Transverse colon (tissue), 4 donors: ENCODE results near the gene FAM163A. TPM values are rescaled to one million over a fixed set of nuclear protein-coding genes. Genes with fewer than 3 reads are reported as not detected.
"Not testable (repeated sequence)": the region's sequence is repeated elsewhere in the genome, so short reads cannot be mapped to it uniquely, and the experiment has no call there.

Experiments
- DNase-seq: peaks from one replicate; pipeline ENCODE4 v3.0.0-alpha.2; 2019
- H3K27ac ChIP-seq, 4 donors: fragments of 200-600 bp; sonication (generic); 2 replicates each; pipeline ENCODE4 v1.5.1; 2016 to 2018; ENCODE audit warnings: inconsistent platforms in 4 of 4
- H3K27me3 ChIP-seq: fragments of 200-600 bp; sonication (generic); 2 replicates; pipeline ENCODE4 v1.5.1; 2017; ENCODE audit warnings: inconsistent platforms
- H3K36me3 ChIP-seq, 4 donors: fragments of 200-600 bp; sonication (generic); 2 replicates each; pipeline ENCODE4 v1.5.1; 2017 to 2019; ENCODE audit warnings: inconsistent platforms in 4 of 4
- H3K4me1 ChIP-seq, 4 donors: fragments of 200-600 bp; sonication (generic); 2 replicates each; pipeline ENCODE4 v1.5.1; 2017 to 2020; ENCODE audit warnings: inconsistent platforms in 4 of 4
- H3K4me3 ChIP-seq, 4 donors: fragments of 200-600 bp; sonication (generic); 1 replicate in 1 of 4; 2 replicates in 3 of 4; pipeline versions ENCODE4 v1.5.1 to v1.6.1; 2017 to 2019; ENCODE audit warnings: inconsistent platforms in 4 of 4
- H3K9me3 ChIP-seq, 2 donors: fragments of 200-600 bp; sonication (generic); 2 replicates each; pipeline ENCODE4 v1.5.1; 2017 to 2019; ENCODE audit warnings: inconsistent platforms in 2 of 2
- CTCF ChIP-seq, 5 experiments: fragments of 200-600 bp in 3 of 5; fragments of 450-650 bp in 2 of 5; sonication (generic) in 3 of 5; IDR thresholded peaks; 1 replicate in 2 of 5; 2 replicates in 3 of 5; pipeline ENCODE4 v1.5.1; 2016 to 2017; ENCODE audit warnings: antibody characterized with exemption in 5 of 5, inconsistent platforms in 3 of 5, mild to moderate bottlenecking in 2 of 5, moderate library complexity in 1 of 5
- EP300 ChIP-seq: sonication (generic); formaldehyde crosslinking; IDR thresholded peaks from one replicate; pipeline ENCODE4 v1.6.1; 2017; ENCODE audit warnings: antibody characterized with exemption, low read depth
- POLR2A ChIP-seq: fragments of 450-650 bp; IDR thresholded peaks from one replicate; pipeline ENCODE4 v1.6.1; 2016; ENCODE audit warnings: antibody characterized with exemption, mild to moderate bottlenecking, moderate library complexity
- POLR2AphosphoS5 ChIP-seq, 3 donors: sonication (generic); formaldehyde crosslinking; IDR thresholded peaks; one replicate each; pipeline ENCODE4 v1.6.1; 2016; ENCODE audit warnings: antibody characterized with exemption in 3 of 3
- WGBS, 2 donors: methylation state at CpG; one replicate each; pipeline ENCODE4 v1.1.5; 2018; ENCODE audit warnings: low coverage in 1 of 2; 5-methylcytosine and 5-hydroxymethylcytosine counted together
- in situ Hi-C, 4 donors: fragments of 200-750 bp; cut with MboI; loops; one replicate each; pipeline versions ENCODE4 v1.15.0 to v1.15.1; 2017; ENCODE audit warnings: low sequenced_read_pairs in 3 of 4, low pct_ligation_motif_present in 1 of 4, low pct_unique_long_range_greater_than_20kb in 1 of 4
- intact Hi-C: fragments of 100-400 bp; cut with DNase I; formaldehyde crosslinking; loops from one replicate; pipeline ENCODE4 v1.15.1; 2023; ENCODE audit warnings: low total_unique reads
- total RNA-seq, 4 donors: library from RNA; depleted of rRNA; stranded (reverse); fragments of >200 nt; gene quantifications; one replicate each; pipeline ENCODE4 v1.1.0, GENCODE V29; 2016

The FAM163A gene
- total RNA-seq, 4 donors from 2014 or later = 0.14 to 0.60 (median 0.48) TPM; not detected in 1

GRCh38 chr1:179840107-179840506, 97.0 kb downstream of the FAM163A start:
- in situ Hi-C loops = no loop called here

GRCh38 chr1:179848233-179848632, 105.1 kb downstream of the FAM163A start:
- Histone ChIP-seq H3K27me3 (no peaks in the 10 kb centered on the region), H3K4me3 (no peak overlapping the region), H3K4me1 (no peaks in the 10 kb centered on the region), H3K27ac (no peak overlapping the region), H3K36me3 (peaks cover 0 to 62% (median 30%) of the 10 kb centered on the region in 4 donors), H3K9me3 (no peaks in the 10 kb centered on the region)
- intact Hi-C loops (no loop called here), in situ Hi-C loops (no loop called here)
- 94 to 98% methylated on average over 3 of the region's 3 CpGs for WGBS, 2 donors
- TF ChIP-seq CTCF (IDR thresholded peaks at IDR 0.05) (no peak), EP300 (no peak), POLR2A (no peak), POLR2AphosphoS5 (IDR thresholded peaks at IDR 0.05) (no peak)
- DNase-seq = no peak

More at GRCh38 chr1:179840107-179840506, 97.0 kb downstream of the FAM163A start:
- TF ChIP-seq CTCF (IDR thresholded peaks at IDR 0.05) = no peak
- TF ChIP-seq POLR2A = no peak
- no peak for TF ChIP-seq EP300
- no peak for TF ChIP-seq POLR2AphosphoS5 (IDR thresholded peaks at IDR 0.05)
- no peak for DNase-seq
- H3K27me3 ChIP-seq = no peaks in the 10 kb centered on the region
- no peaks in the 10 kb centered on the region for H3K4me1 ChIP-seq
- no peak overlapping the region for H3K4me3 ChIP-seq
- H3K36me3 ChIP-seq = no peaks in the 10 kb centered on the region
- 83 to 96% methylated on average over 3 of the region's 3 CpGs for WGBS, 2 donors
- no peak overlapping the region for H3K27ac ChIP-seq
- intact Hi-C loops = no loop called here
- no peaks in the 10 kb centered on the region for H3K9me3 ChIP-seq

- in situ Hi-C loops = loop anchor here in 1 of 4 donors (25.0 kb wide), 1 partner anchor 309 kb away; the partner anchor contains the start of gene QSOX1
- Histone ChIP-seq H3K4me1 (no peaks in the 10 kb centered on the region), H3K36me3 (peaks cover 0 to 45% (median 18%) of the 10 kb centered on the region in 4 donors)
Measured at GRCh38 chr1:179853102-179853501, 110.0 kb downstream of the FAM163A start.

GRCh38 chr1:179855831-179856230, 112.7 kb downstream of the FAM163A start:
- H3K27me3 ChIP-seq, H3K4me1 ChIP-seq, H3K4me3 ChIP-seq, intact Hi-C loops, H3K27ac ChIP-seq, H3K9me3 ChIP-seq, DNase-seq: not testable (repeated sequence)
- 81 to 97% methylated on average over 4 of the region's 4 CpGs for WGBS, 2 donors
- in situ Hi-C loops = loop anchor here in 1 of 4 donors (25.0 kb wide), 1 partner anchor 306 kb away; the partner anchor contains the start of gene QSOX1
- peaks cover 0 to 23% (median 10%) of the 10 kb centered on the region in 4 donors for H3K36me3 ChIP-seq

More at GRCh38 chr1:179853102-179853501, 110.0 kb downstream of the FAM163A start:
- TF ChIP-seq EP300 (no peak), POLR2AphosphoS5 (IDR thresholded peaks at IDR 0.05) (no peak), POLR2A (no peak), CTCF (IDR thresholded peaks at IDR 0.05) (no peak)
- Histone ChIP-seq H3K9me3 (no peaks in the 10 kb centered on the region), H3K27ac (no peak overlapping the region), H3K4me3 (no peak overlapping the region), H3K27me3 (no peaks in the 10 kb centered on the region)
- 86 to 87% methylated on average over 1 of the region's 1 CpG for WGBS, 2 donors
- intact Hi-C loops = no loop called here
- DNase-seq = no peak

GRCh38 chr1:179856296-179856695, 113.2 kb downstream of the FAM163A start:
- Histone ChIP-seq H3K36me3 (peaks cover 0 to 21% (median 9%) of the 10 kb centered on the region in 4 donors), H3K27me3 (no peaks in the 10 kb centered on the region), H3K4me3 (no peak overlapping the region), H3K4me1 (no peaks in the 10 kb centered on the region), H3K9me3 (no peaks in the 10 kb centered on the region), H3K27ac (no peak overlapping the region)
- intact Hi-C loops (no loop called here), in situ Hi-C loops (loop anchor here in 1 of 4 donors (25.0 kb wide), 1 partner anchor 306 kb away; the partner anchor contains the start of gene QSOX1)
- 97 to 100% methylated on average over 1 to 2 of the region's 2 CpGs for WGBS, 2 donors
- no peak for TF ChIP-seq POLR2AphosphoS5 (IDR thresholded peaks at IDR 0.05)
- no peak for TF ChIP-seq EP300
- TF ChIP-seq POLR2A = no peak
- TF ChIP-seq CTCF (IDR thresholded peaks at IDR 0.05) = no peak
- no peak for DNase-seq
